HCT116 (cell line): ENCODE measurements around the gene TIAM1. TPM values are rescaled to one million over a fixed set of nuclear protein-coding genes. Genes with fewer than 3 reads are reported as not detected.

Experiments
- ATAC-seq: fragments of 200-7000 bp; cut with Tn5 transposase; 2 replicates; pipeline ENCODE4 v1.9.1; 2020; ENCODE audit warnings: mild to moderate bottlenecking, moderate library complexity
- BruUV-seq: library from RNA; stranded (reverse); fragments of 400-500 nt; replicated peaks from 2 replicates; lab custom pipeline; 2021; lab: Mats Ljungman, UMichigan
- CTCF ChIA-PET: fragments of 300-600 bp; sonication (Branson Sonifier 250); formaldehyde crosslinking; loops from one replicate; lab custom pipeline; 2021; ENCODE audit warnings: antibody characterized with exemption; lab: Charles Lee
- POLR2A ChIA-PET: fragments of 300-600, 350-600 bp; sonication (Branson Sonifier 250); formaldehyde crosslinking; loops from one replicate; lab custom pipeline; 2021; ENCODE audit warnings: antibody characterized with exemption; lab: Charles Lee
- RAD21 ChIA-PET, 2 experiments: fragments of 300-600 bp; sonication (Branson Sonifier 250); formaldehyde crosslinking; loops; one replicate each; lab custom pipeline; 2023; ENCODE audit warnings: low total read pairs in 2 of 2; ENCODE audit not compliant: uncharacterized antibody in 2 of 2, unreplicated experiment in 2 of 2, low non-redundant PET in 1 of 2; lab: Charles Lee
- DNase-seq: peaks from one replicate; pipeline ENCODE4 v3.0.0-alpha.2; 2010; ENCODE audit warnings: low read depth, low spot score
- H2AFZ ChIP-seq: fragments of 200-600 bp; shearing (Covaris generic), sonication (generic); 2 replicates; pipeline ENCODE4 v1.6.1; 2017; ENCODE audit warnings: low read depth, mixed run types, mixed read lengths, antibody characterized with exemption, low read length; ENCODE audit not compliant: poor library complexity, severe bottlenecking
- H3K27ac ChIP-seq: 2 replicates; pipeline ENCODE4 v1.5.1; 2012; ENCODE audit warnings: low read depth, low read length
- H3K27me3 ChIP-seq: fragments of 200-600 bp; sonication (generic); 2 replicates; pipeline ENCODE4 v1.6.1; 2016; ENCODE audit warnings: mixed run types, low read length, mixed read lengths; ENCODE audit not compliant: insufficient read depth
- H3K36me3 ChIP-seq, 2 experiments: fragments of 200-500 bp in 1 of 2; fragments of 200-600 bp in 1 of 2; sonication (Bioruptor generic) in 1 of 2; sonication (generic) in 1 of 2; 2 replicates each; pipeline versions ENCODE4 v1.5.1 to v1.6.1; 2014 to 2016; ENCODE audit warnings: low read length in 2 of 2, inconsistent platforms in 1 of 2, mixed read lengths in 1 of 2, mixed run types in 1 of 2; ENCODE audit not compliant: insufficient read depth in 2 of 2, control insufficient read depth in 1 of 2
- H3K4me1 ChIP-seq, 2 experiments: fragments of 200-600 bp in 1 of 2; sonication (generic) in 1 of 2; 2 replicates each; pipeline versions ENCODE4 v1.5.1 to v1.6.1; 2012 to 2017; ENCODE audit warnings: low read length in 2 of 2, inconsistent platforms in 1 of 2, mild to moderate bottlenecking in 1 of 2, mixed read lengths in 1 of 2, mixed run types in 1 of 2, moderate library complexity in 1 of 2; ENCODE audit not compliant: insufficient read depth in 2 of 2, control insufficient read depth in 1 of 2
- H3K4me2 ChIP-seq: fragments of 200-600 bp; sonication (generic); 2 replicates; pipeline ENCODE4 v1.6.1; 2017; ENCODE audit warnings: mixed run types, low read length, mixed read lengths
- H3K4me3 ChIP-seq, 2 experiments: fragments of 200-600 bp in 1 of 2; sonication (generic) in 1 of 2; replicated peaks in 1 of 2; 2 replicates each; pipeline ENCODE4 v1.5.1; 2011 to 2016; ENCODE audit warnings: low read length in 2 of 2, control low read depth in 1 of 2, low read depth in 1 of 2, mild to moderate bottlenecking in 1 of 2, mixed read lengths in 1 of 2, mixed run types in 1 of 2
- H3K79me2 ChIP-seq: fragments of 200-600 bp; sonication (generic); 2 replicates; pipeline ENCODE4 v1.6.1; 2017; ENCODE audit warnings: mild to moderate bottlenecking, mixed run types, low read length, moderate library complexity, mixed read lengths; ENCODE audit not compliant: insufficient read depth
- H3K9ac ChIP-seq: fragments of 200-600 bp; sonication (generic); 2 replicates; pipeline ENCODE4 v1.6.1; 2016; ENCODE audit warnings: low read length, mixed read lengths
- H3K9me2 ChIP-seq: fragments of 200-600 bp; sonication (generic), shearing (Covaris generic); 2 replicates; pipeline ENCODE4 v1.6.1; 2017; ENCODE audit warnings: mixed run types, mild to moderate bottlenecking, moderate library complexity; ENCODE audit not compliant: insufficient read depth
- H3K9me3 ChIP-seq, 2 experiments: fragments of 200-500 bp in 1 of 2; fragments of 200-600 bp in 1 of 2; sonication (Bioruptor generic) in 1 of 2; sonication (generic) in 1 of 2; 2 replicates each; pipeline ENCODE4 v1.6.1; 2014 to 2017; ENCODE audit warnings: low read length in 2 of 2, mixed read lengths in 2 of 2, inconsistent platforms in 1 of 2, low read depth in 1 of 2, mild to moderate bottlenecking in 1 of 2, mixed run types in 1 of 2, moderate library complexity in 1 of 2; ENCODE audit not compliant: control insufficient read depth in 1 of 2, insufficient read depth in 1 of 2
- H4K20me1 ChIP-seq: fragments of 200-600 bp; sonication (generic), shearing (Covaris generic); 2 replicates; pipeline ENCODE4 v1.6.1; 2017; ENCODE audit warnings: mixed run types, mild to moderate bottlenecking, moderate library complexity; ENCODE audit not compliant: insufficient read depth
- CBX3 ChIP-seq: IDR thresholded peaks from 2 replicates; pipeline ENCODE4 v1.6.1; 2012; ENCODE audit warnings: low read depth
- EGR1 ChIP-seq: IDR thresholded peaks from 2 replicates; pipeline ENCODE4 v1.6.1; 2012; ENCODE audit warnings: low read depth
- ELF1 ChIP-seq: IDR thresholded peaks from 2 replicates; pipeline ENCODE4 v1.6.1; 2012; ENCODE audit warnings: low read depth, borderline replicate concordance
- FOSL1 ChIP-seq: IDR thresholded peaks from 2 replicates; pipeline ENCODE4 v1.6.1; 2012; ENCODE audit warnings: low read depth
- JUND ChIP-seq: IDR thresholded peaks from 2 replicates; pipeline ENCODE4 v1.6.1; 2012
- POLR2A ChIP-seq: IDR thresholded peaks from 2 replicates; pipeline ENCODE4 v1.7.0; 2011; ENCODE audit warnings: borderline replicate concordance; ENCODE audit not compliant: insufficient read depth, insufficient read length; ENCODE audit errors: extremely low read depth
- SIN3A ChIP-seq: IDR thresholded peaks from 2 replicates; pipeline ENCODE4 v1.6.1; 2012; ENCODE audit warnings: low read depth
- SP1 ChIP-seq: IDR thresholded peaks from 2 replicates; pipeline ENCODE4 v1.6.1; 2012; ENCODE audit warnings: low read depth
- SRF ChIP-seq: IDR thresholded peaks from 2 replicates; pipeline ENCODE4 v1.6.1; 2012; ENCODE audit warnings: low read depth
- TCF7L2 ChIP-seq: IDR thresholded peaks from 2 replicates; pipeline ENCODE4 v1.7.0; 2011; ENCODE audit warnings: borderline replicate concordance, inconsistent platforms; ENCODE audit not compliant: insufficient read depth, insufficient read length; ENCODE audit errors: extremely low read depth
- YY1 ChIP-seq: IDR thresholded peaks from 2 replicates; pipeline ENCODE4 v1.6.1; 2011; ENCODE audit warnings: low read length, low read depth, moderate library complexity, mild to moderate bottlenecking; ENCODE audit not compliant: insufficient replicate concordance; ENCODE audit errors: extremely low read depth
- ZBTB33 ChIP-seq: IDR thresholded peaks from 2 replicates; pipeline ENCODE4 v1.6.1; 2011; ENCODE audit warnings: mild to moderate bottlenecking, low read length, moderate library complexity; ENCODE audit not compliant: insufficient replicate concordance; ENCODE audit errors: extremely low read depth
- ZFX ChIP-seq: fragments of 450-650 bp; IDR thresholded peaks from 2 replicates; pipeline ENCODE4 v1.6.1; 2017
- ZNF274 ChIP-seq: fragments of 200-500 bp; sonication (Bioruptor generic); IDR thresholded peaks from 2 replicates; pipeline ENCODE4 v1.6.1; 2014; ENCODE audit warnings: mild to moderate bottlenecking, low read depth, low read length, inconsistent platforms
- intact Hi-C: fragments of 100-400 bp; cut with micrococcal nuclease; formaldehyde crosslinking; loops from 2 replicates; pipeline ENCODE4 v1.10.0; 2022
- total RNA-seq: library from RNA; stranded (reverse); gene quantifications from one replicate; pipeline ENCODE4 v1.2.1, GENCODE V29; 2021; ENCODE audit not compliant: unreplicated experiment
- TF ChIP-seq, protein P1 (sequence below), 3 experiments: fragments of 200-600 bp in 1 of 3; sonication (generic) in 1 of 3; IDR thresholded peaks in 2 of 3; conservative IDR thresholded peaks in 1 of 3; 2 replicates each; pipeline ENCODE4 v1.5.1; 2012 to 2017; ENCODE audit warnings: low read depth in 2 of 3, low read length in 2 of 3, antibody characterized with exemption in 1 of 3, borderline replicate concordance in 1 of 3, control low read depth in 1 of 3, mild to moderate bottlenecking in 1 of 3, mixed read lengths in 1 of 3, mixed run types in 1 of 3, moderate library complexity in 1 of 3; ENCODE audit not compliant: insufficient read depth in 1 of 3
- TF ChIP-seq, protein P2 (sequence below): IDR thresholded peaks from 2 replicates; pipeline ENCODE4 v1.6.1; 2012

Gene TIAM1
- total RNA-seq, 1 experiment from 2014 or later = 47.8 TPM

- DNase-seq (no peak), ATAC-seq (no peak)
- intact Hi-C loops = no loop called here
- ChIA-PET POLR2A (no interaction called here), CTCF (no interaction called here)
- Histone ChIP-seq H3K4me1 (no peaks in the 10 kb centered on the region), H3K27ac (no peak overlapping the region), H4K20me1 (no peaks in the 10 kb centered on the region), H3K9ac (no peak overlapping the region), H3K79me2 (no peaks in the 10 kb centered on the region), H3K9me2 (no peaks in the 10 kb centered on the region), H3K36me3 (0 out of 4 replicates have a peak, but pooled peaks cover 0 to 2% of the 10 kb centered on the region in 2 experiments), H3K27me3 (no peaks in the 10 kb centered on the region), H3K4me3 (no peak overlapping the region), H3K9me3 (no peaks in the 10 kb centered on the region), H2AFZ (no peak overlapping the region)
- no TSS peak for BruUV-seq
- TF ChIP-seq, protein P1, sequence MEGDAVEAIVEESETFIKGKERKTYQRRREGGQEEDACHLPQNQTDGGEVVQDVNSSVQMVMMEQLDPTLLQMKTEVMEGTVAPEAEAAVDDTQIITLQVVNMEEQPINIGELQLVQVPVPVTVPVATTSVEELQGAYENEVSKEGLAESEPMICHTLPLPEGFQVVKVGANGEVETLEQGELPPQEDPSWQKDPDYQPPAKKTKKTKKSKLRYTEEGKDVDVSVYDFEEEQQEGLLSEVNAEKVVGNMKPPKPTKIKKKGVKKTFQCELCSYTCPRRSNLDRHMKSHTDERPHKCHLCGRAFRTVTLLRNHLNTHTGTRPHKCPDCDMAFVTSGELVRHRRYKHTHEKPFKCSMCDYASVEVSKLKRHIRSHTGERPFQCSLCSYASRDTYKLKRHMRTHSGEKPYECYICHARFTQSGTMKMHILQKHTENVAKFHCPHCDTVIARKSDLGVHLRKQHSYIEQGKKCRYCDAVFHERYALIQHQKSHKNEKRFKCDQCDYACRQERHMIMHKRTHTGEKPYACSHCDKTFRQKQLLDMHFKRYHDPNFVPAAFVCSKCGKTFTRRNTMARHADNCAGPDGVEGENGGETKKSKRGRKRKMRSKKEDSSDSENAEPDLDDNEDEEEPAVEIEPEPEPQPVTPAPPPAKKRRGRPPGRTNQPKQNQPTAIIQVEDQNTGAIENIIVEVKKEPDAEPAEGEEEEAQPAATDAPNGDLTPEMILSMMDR (IDR thresholded peaks at IDR 0.05 in 2 of 3, conservative IDR thresholded peaks at IDR 0.05 in 1 of 3; ENCODE audit: borderline replicate concordance in 1 of 3, insufficient read depth in 1 of 3, low read depth in 2 of 3, low read length in 2 of 3) = no peak
- no peak for TF ChIP-seq YY1
- TF ChIP-seq SRF = no peak
- TF ChIP-seq ZNF274 = no peak
- TF ChIP-seq FOSL1 = no peak
- TF ChIP-seq ELF1 = no peak
- TF ChIP-seq, protein P2, sequence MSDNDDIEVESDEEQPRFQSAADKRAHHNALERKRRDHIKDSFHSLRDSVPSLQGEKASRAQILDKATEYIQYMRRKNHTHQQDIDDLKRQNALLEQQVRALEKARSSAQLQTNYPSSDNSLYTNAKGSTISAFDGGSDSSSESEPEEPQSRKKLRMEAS = no peak
- no peak for TF ChIP-seq POLR2A
- TF ChIP-seq ZFX = no peak
- no peak for TF ChIP-seq CBX3
- no peak for TF ChIP-seq SIN3A
- TF ChIP-seq JUND = no peak
- no peak for TF ChIP-seq TCF7L2
- TF ChIP-seq ZBTB33 = no peak
- TF ChIP-seq SP1 = no peak
- no peak for TF ChIP-seq EGR1
- TF ChIP-seq, all 23 proteins: peak for 0
- no peak overlapping the region for H3K4me2 ChIP-seq
- RAD21 ChIA-PET = no interaction called here
These were observed 152.5 kb downstream of the TIAM1 start for GRCh38 chr21:31191553-31191952.
